HL-60 (cell line): ENCODE measurements around the gene DCAF11.

Experiments
- DNase-seq, 2 experiments: peaks; one replicate each; pipeline ENCODE4 v3.0.0-alpha.2; 2010 to 2020; ENCODE audit warnings: low read depth in 1 of 2, low spot score in 1 of 2
- H3K27ac ChIP-seq: fragments of 250-450 bp; sonication (Bioruptor Pico); replicated peaks from 2 replicates; pipeline ENCODE4 v1.5.1; 2020; ENCODE audit warnings: mild to moderate bottlenecking, moderate library complexity
- H3K27me3 ChIP-seq: fragments of 250-450 bp; sonication (Bioruptor Pico); 2 replicates; pipeline ENCODE4 v1.5.1; 2021; ENCODE audit warnings: mild to moderate bottlenecking, moderate library complexity; ENCODE audit not compliant: insufficient read depth, poor library complexity, severe bottlenecking
- H3K4me3 ChIP-seq: replicated peaks from 2 replicates; pipeline ENCODE4 v1.5.1; 2011; ENCODE audit warnings: mild to moderate bottlenecking, control low read depth, low read length; ENCODE audit not compliant: insufficient read depth
- GABPA ChIP-seq: IDR thresholded peaks from 2 replicates; pipeline ENCODE4 v1.6.1; 2012; ENCODE audit warnings: low read depth
- POLR2AphosphoS5 ChIP-seq: IDR thresholded peaks from 2 replicates; pipeline ENCODE4 v1.6.1; 2012; ENCODE audit warnings: low read depth
- REST ChIP-seq: IDR thresholded peaks from 2 replicates; pipeline ENCODE4 v1.6.1; 2012; ENCODE audit warnings: low read depth; ENCODE audit not compliant: insufficient replicate concordance
- SPI1 ChIP-seq: IDR thresholded peaks from 2 replicates; pipeline ENCODE4 v1.6.1; 2012; ENCODE audit warnings: low read depth, mild to moderate bottlenecking, borderline replicate concordance
- TF ChIP-seq, protein P1 (sequence below): IDR thresholded peaks from one replicate; pipeline ENCODE4 v1.5.1; 2011; ENCODE audit warnings: low read length, control low read depth, inconsistent platforms; ENCODE audit not compliant: insufficient read depth

The DCAF11 gene

GRCh38 chr14:24141097-24141880 lies 26.7 kb downstream of the DCAF11 start, which contains the start of gene EMC9:
EMC9 (minus strand) TSS chr14:24141591; CDS start chr14:24141304, 287 bp downstream.
- DNase-seq: peak; percentile 99 to 100
- peak within 1 kb of the TSS; percentile 78 for H3K27ac ChIP-seq
- H3K4me3 ChIP-seq: peak within 1 kb of the TSS; percentile 89
- TF ChIP-seq SPI1 (peak; percentile 78; the same call in 1 of the 2 replicates), POLR2AphosphoS5 (peak; percentile 79), GABPA (no peak), REST (no peak)
- TF ChIP-seq, protein P1, sequence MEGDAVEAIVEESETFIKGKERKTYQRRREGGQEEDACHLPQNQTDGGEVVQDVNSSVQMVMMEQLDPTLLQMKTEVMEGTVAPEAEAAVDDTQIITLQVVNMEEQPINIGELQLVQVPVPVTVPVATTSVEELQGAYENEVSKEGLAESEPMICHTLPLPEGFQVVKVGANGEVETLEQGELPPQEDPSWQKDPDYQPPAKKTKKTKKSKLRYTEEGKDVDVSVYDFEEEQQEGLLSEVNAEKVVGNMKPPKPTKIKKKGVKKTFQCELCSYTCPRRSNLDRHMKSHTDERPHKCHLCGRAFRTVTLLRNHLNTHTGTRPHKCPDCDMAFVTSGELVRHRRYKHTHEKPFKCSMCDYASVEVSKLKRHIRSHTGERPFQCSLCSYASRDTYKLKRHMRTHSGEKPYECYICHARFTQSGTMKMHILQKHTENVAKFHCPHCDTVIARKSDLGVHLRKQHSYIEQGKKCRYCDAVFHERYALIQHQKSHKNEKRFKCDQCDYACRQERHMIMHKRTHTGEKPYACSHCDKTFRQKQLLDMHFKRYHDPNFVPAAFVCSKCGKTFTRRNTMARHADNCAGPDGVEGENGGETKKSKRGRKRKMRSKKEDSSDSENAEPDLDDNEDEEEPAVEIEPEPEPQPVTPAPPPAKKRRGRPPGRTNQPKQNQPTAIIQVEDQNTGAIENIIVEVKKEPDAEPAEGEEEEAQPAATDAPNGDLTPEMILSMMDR: no peak
- H3K27me3 ChIP-seq: no peaks in the 10 kb centered on the region

GRCh38 chr14:24143511-24143910 lies 28.9 kb downstream of the DCAF11 start:
- TF ChIP-seq, protein P1: no peak
- TF ChIP-seq SPI1: no peak
- no peak for TF ChIP-seq GABPA
- no peak for TF ChIP-seq POLR2AphosphoS5
- no peak for TF ChIP-seq REST
- Histone ChIP-seq H3K27ac (no peak overlapping the region), H3K4me3 (no peak overlapping the region), H3K27me3 (no peaks in the 10 kb centered on the region)
- DNase-seq: no peak

DNA sequence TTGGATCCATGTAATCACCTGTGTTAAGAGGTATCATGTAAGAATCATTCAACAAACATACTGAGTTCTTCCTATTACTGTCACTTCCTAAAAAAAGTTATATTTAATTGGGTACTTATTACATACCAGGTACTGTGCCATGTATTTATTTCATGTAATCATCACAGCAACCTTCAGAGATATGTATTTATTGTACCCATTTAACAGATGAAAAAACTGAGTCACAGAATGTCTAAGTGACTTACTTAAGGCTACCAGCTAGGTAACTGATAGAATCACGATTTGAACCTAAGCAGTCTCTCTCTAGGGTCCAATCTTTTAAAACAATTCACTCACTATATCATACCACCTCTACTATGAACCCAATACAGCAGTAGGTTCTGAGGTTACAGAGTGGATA lies 29.9 kb downstream of the DCAF11 start:
- no peak for TF ChIP-seq SPI1
- no peak for TF ChIP-seq POLR2AphosphoS5
- TF ChIP-seq, protein P1: no peak
- TF ChIP-seq GABPA: no peak
- TF ChIP-seq REST: no peak
- DNase-seq: no peak
- Histone ChIP-seq H3K27me3 (no peaks in the 10 kb centered on the region), H3K4me3 (no peak overlapping the region), H3K27ac (no peak overlapping the region)
